ENCODE results near the gene UBALD1.
A peak's percentile ranks its signal among the peaks of the same experiment; 100 is the strongest.
"Not testable (repeated sequence)": the region's sequence is repeated elsewhere in the genome, so short reads cannot be mapped to it uniquely, and the experiment has no call there.

The UBALD1 gene

DNA sequence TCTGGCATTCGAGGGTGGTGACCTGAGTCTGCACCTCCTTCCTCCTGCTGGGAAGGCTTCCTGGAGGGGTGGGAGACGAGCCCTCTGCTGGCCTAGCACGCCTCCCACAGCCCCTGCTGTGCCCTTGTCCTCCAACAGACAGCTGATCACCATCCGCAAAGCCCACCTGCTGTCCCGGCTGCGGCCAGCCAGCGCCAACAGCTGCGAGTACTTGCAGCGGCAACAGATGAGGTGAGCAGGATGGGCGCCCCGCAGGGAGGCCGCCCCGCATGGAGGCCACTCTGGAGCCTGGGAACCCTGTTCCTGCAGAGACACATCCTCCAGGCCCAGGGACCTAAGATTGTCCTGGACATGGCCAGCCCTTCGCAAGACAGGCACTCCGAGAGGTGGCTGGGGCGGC is 21.6 kb downstream of the UBALD1 start:
- DNase-seq, result no peak

DNA sequence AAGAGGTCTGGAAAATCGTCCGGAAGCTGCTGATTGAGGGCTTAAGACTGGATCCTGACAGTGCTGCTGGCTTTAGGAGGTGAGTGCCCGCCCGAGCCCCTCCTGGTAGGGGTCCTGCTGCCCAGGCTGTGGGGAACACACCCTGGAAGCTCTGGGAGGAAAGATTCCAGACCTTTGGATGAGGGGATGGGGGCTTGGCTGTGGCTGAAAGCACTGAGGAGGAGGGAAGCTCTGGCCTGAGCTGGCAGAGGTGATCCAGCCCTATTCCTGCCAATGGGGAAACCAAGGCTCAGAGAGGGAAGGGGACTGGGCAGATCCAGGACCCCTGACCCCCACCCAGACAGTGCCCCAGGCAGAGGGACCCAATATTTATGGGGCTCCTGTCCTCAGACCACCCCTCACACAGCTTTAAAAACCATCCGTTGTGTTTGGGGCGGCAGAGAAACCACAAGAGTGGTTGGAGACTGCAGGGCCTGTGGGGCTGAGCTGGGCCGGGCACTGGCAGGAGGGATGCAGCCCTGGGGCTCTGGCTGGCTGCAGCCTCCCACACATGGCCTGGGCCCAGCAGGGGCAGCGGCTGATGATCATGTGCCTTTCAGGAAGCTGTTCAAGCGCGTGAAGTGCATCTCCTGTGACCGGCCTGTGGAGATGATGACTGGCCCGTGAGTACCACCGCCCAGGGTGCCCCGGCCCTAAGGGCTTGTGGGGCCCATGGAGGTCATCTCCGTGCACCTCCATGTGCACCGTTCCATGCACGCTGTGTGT is 22.8 kb downstream of the UBALD1 start:
- no peak for DNase-seq

DNA sequence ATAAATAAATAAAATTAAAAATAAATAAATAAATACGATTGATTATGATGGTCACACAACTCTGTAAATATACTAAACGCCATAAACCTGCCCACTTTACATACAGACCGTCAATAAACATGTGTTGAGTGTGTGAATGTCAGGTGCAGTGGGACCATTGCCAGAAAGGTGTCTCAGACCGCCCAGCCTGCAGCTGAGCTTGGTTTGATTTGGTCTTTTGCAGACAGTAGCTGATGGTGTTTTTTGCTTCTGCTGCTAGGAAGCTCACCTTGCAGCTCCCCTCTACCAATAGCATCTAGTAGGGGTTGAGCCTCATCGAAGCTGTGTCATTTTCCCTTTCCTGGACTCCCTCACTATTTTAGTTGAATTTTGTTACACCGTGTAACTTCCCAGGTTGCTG is 23.5 kb downstream of the UBALD1 start:
- DNase-seq, result no peak

DNA sequence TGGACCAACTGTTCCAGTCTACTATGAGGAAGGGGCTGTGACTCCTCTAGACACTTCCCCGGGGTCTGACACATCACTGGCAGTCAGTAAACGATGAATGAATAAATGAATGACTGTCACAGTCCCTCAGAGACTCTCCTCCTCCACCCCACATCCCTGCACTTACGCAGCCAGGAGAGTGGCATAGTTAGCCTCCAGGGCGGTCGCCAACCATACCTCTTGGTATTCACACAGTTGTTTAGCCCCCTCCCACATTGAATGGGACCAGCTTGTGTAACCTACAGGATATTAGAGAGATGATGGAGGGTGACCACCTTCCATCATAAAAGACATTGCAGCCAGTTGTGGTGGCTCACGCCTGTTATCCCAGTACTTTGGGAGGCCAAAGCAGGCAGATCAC is 25.7 kb downstream of the UBALD1 start:
- no peak for DNase-seq

DNA sequence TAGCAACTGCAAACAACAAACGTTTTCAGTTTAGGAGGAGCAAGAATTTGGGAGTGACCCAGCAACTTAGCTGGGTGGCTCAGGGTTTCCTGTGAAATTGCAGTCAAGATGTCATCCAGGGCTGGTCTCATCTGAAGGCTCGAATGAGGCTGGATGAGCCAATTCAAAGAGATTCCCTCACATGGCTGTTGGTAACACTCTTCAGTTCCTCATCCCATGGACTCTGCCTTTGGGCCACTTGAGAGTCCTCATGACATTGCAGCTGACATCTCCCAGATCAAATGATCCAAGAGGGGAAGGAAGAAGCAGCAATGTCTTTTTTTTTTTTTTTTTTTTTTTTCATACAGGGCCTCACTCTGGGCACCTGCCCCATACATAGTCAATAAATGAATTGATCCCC is 26.3 kb downstream of the UBALD1 start:
- DNase-seq, result peak; percentile 36

DNA sequence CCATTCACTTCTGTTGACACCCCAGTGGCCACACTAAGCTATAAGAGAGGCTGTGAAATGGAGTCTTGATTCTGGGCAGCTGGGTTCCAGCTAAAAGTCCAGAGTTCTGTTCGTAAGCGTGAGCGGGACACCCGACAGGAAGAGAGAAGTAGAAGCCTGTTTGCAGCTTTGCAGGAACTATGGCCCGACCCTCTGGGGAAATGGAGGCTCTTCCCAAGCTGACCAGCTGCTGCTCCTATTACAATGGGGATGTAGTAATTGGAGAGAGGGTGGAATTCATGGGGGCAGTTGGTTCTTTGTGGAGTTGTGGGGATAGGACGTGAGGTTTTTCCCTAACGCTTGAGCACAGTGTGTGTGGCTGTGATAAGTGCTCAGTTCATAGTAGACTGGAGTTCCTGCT is 28.4 kb downstream of the UBALD1 start:
- DNase-seq, result no peak

DNA sequence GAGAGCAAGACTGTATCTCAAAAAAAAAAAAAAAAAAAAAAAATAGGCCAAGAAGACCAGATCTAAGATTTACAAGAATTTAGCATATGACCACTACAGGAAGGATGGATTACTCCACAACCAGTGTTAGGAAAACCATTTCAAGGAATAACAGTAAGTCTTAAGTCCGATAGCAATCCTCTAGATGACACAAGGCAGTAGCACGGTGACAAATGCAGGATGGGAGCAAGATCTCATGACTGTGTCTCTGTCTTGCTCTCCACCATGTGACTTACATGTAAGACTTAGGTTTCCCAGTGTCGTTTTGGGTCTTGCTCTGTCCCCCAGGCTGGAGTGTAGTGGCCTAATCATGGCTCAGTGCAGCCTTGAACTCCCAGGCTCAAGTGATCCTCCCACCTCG is 30.8 kb downstream of the UBALD1 start:
- peak; percentile 45 for DNase-seq

DNA sequence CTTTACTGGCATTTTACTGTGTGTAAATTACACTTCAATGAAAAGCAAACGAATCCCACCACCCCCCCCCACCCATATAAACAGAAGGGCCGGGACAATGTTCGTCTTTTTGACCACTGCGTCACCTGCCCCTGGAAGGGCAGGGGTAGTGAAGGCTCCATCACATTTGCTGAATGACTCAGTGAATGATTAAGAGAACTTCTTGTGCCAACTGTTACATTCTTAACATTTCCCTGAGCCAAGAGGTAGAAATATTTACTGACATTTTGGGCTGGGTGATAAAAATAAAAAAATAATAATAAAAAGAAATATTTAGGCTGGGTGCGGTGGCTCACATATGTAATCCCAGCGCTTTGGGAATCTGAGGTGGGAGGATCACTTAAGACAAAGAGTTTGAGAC is 34.4 kb downstream of the UBALD1 start:
- no peak for DNase-seq

DNA sequence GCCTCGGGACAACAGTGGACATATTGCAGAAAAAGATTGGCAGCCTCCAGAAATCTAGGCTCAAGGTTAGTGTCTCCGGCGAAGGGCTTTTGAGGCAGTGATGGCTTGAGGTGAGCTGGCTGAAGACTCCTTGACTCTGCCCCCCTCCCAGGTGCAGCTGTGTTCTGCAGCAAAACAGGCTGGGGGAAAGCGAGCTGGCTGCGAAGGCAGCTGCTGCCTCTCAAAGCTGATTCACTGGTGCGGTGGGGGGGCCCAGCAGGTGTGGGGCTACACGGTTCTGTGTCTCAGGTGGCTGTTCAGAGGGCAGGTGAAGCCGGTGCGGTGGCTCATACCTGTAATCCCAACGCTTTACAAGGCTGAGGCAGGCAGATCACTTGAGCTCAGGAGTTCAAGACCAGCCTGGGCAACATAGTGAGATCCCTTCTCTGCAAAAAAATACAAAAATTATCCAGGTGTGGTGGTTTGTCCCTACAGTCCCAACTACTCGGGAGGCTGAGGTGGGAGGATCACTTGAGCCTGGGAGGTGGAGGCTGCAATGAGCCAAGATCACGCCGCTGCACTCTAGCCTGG is 35.6 kb downstream of the UBALD1 start:
- DNase-seq, result no peak

DNA sequence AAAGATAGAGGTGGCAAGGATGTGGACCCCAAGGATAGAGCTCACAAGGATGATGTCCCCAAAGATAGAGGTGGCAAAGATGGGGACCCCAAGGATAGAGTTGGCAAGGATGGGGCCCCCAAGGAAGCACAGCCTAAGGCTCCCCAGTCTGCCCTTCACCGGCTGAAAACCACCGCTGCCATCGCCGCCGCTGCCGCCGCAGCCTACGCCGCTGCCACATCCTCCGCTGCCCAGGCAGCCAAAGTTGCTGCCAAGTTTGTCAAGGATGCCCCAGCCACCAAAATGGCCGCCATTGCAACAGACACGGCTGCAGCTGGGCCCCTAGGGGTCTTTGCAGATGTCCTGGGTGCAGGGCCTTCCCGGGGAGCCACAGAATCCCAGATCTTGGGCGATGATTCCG is 38.7 kb downstream of the UBALD1 start:
- DNase-seq, result no peak

DNA sequence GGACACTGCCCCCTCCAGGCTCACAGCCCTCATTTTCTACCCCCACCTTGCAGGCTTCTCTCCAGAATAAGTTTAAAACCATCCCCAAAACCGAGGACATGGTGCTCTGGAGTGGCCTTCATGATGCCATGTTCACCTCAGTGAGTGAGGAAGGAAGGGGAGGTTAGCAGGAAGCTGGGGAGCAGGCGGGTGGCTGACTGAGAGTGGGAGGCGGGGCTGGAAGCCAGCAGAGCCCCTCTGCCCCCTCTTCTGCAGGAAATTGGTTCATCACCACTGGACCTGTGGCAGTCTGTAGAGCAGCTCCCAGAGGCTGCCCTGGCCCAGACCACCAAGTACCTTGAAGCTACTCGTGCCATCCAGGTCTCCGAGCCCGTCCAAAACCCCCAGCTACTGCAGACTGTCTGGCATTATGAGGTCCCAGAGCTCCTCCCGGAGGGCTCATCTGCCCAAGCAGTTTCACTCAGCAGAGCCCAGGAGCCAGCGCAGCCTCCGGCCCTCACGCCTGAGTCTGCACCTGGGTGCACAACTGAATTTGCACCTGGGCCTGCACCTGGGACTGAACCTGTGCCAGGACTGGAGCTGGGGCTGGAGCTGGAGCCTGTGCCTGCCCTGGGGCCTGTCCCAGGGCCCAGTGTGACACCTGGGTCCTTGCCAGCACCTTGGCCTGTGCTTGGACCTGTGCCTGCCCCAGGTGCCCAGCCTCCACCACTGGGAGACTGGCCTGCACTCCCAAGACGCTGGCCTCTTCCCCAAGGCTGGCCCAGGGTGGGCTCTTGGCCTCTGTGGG is 39.6 kb downstream of the UBALD1 start:
- no peak for DNase-seq

DNA sequence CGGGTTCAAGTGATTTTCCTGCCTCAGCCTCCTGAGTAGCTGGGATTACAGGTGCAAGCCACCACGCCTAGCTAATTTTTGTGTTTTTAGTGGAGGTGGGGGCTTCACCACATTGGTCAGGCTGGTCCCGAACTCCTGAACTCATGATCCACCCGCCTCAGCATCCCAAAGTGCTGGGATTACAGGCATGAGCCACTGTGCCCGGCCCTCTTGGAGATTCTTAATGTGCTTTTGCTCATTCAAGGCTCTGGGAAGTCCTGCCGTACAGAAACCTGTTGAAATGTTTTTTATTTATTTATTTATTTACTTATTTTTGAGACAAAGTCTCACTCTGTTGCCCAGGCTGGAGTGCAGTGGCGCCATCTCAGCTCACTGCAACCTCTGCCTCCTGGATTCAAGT is 40.8 kb downstream of the UBALD1 start:
- DNase-seq, result not testable (repeated sequence)

DNA sequence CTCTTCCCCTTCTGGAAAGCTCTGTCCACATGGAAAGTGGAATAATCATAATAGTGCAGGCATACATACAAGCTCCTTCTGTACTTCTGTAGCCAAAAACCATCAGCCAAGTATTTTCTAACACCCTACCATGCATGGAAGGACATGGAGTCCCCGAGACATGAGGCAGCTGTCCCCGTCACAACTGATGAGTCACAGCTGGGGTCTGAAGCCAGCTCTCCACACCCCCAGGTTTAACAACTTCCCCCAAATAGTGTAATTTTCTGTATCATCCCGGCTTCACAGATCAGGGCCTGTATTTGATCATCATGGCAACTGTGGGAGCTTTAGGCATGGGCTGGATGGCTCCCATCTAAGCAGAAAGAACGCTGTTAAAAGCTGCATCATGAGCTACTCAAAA is 42.0 kb downstream of the UBALD1 start:
- peak; percentile 49 for DNase-seq

DNA sequence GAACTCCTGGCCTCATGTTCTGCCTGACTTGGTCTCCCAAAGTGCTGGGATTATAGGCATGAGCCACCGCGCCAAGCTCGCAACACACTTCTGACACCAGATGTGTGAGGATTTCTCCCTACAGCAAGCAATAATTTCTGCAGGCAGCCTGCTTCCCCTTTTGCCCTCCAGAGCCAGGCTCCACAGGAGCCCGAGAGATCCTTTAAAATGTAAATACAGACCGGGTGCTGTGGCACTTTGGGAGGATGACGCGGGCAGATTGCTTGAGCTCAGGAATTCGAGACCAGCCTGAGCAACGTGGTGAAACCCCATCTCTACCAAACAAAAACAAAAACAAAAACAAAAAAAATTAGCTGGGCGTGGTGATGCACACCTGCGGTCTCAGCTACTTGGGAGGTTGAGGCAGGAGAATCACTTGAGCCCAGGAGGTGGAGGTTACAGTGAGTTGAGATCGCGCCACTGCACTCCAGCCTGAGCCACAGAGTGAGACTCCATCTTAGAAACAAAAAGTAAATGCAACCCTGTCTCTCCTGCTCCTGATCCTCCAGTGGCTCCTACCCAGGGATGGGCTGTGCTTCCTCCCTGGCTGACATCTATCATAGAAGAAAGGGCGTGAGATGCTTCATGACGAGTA is 43.9 kb downstream of the UBALD1 start:
- DNase-seq, result no peak

DNA sequence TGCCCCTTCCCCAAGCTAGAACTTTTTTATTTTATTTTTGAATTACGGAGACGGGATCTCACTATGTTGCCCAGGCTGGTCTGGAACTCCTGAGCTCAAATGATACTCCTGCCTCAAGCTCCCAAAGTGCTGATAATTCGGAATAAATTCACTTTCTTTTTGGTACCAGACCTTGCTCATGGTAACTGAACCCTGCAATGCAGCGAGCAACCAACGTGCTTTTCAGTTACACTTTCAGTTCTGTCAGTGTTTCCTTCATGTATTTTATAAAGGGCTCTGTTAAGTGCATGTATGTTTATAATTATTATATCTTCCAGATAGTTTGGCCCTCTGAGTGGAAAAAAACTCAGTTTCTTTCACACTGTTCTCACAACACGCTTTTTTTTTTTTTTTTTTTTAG is 44.6 kb downstream of the UBALD1 start:
- DNase-seq, result peak; percentile 9

DNA sequence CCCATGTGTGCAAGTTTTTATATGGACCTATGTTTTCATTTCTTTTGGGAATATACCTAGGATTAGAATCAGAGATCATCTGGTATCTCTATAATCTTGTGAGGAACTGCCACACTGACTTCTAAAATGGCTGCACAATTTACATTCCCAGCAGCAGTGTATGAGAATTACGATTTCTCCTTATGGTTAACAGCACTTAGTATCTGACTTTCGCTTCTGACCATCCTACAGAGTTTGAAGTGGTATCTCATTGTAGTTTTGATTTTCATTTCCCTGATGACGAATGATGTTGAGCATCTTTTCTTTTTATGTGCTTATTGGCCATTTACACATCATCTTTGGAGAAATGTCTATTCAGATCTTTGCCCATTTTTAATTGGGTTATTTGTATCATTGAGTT is 48.5 kb downstream of the UBALD1 start:
- DNase-seq, result no peak

DNA sequence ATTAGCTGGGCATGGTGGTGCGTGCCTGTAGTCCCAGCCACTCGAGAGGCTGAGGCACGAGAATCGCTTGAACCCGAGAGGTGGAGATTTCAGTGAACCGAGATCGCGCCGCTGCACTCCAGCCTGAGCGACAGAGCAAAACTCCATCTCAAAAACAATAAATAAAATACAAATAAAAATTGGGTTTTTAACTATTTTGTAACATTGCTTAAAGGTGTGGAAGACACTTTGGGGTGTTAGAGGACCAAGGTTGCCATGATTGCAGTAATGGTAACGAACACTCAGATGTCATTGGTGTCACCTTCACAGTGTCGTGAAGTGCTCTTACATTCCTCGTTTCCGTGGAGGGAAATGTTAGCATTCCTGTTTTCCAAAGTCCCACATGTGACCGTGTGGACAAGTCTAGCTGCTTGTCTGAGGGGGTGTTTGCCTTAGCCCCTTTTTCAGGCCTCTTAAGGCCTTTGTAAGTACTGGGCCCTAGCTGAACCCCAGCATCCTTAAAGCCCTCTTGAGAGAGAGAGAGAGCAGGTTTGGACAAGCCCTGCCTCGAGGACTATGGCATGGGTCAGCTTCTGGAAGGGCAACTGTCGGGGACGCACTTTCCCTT is 49.9 kb downstream of the UBALD1 start:
- DNase-seq, result no peak

DNA sequence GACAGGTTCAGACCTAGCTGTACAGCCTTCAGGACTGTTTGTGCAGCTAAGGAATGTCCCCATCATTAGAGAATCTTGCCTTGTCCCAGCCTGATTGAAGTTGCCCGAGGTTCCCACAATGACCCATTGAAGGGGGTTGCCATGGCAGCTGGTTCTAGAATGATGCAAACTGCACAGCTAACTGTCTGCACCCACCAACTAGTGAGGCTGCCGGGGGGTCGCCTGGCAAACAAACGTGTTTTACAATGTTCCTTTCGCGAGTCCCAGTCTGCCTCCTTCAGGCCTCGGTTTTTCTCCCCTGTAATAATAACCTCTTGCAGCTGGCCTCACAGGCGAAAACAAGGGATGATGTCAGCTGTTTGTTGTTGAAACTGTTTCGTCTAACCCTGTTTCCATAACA is 53.1 kb downstream of the UBALD1 start:
- DNase-seq, result no peak
